GM13977 (cell line): ENCODE measurements around the gene SEL1L3.

Experiments
- DNase-seq: peaks from one replicate; pipeline ENCODE4 v3.0.0; 2012; ENCODE audit warnings: low spot score
- CTCF ChIP-seq: IDR thresholded peaks from 2 replicates; pipeline ENCODE4 v1.5.1; 2012; ENCODE audit warnings: mild to moderate bottlenecking, control low read depth; ENCODE audit not compliant: insufficient read depth; ENCODE audit errors: extremely low read depth, missing control alignments
- in situ Hi-C: fragments of 300-500 bp; cut with MboI; formaldehyde crosslinking; loops from one replicate; pipeline ENCODE4 v1.12.0; 2022; ENCODE audit warnings: low sequenced_read_pairs, low pct_unique_long_range_greater_than_20kb, mixed read lengths, inconsistent platforms; ENCODE audit not compliant: unreplicated experiment

The SEL1L3 gene

GRCh38 chr4:25863347-25863784, 578 bp upstream of the SEL1L3 start:
- peak; percentile 43 for TF ChIP-seq CTCF
- in situ Hi-C loops = no loop called here
- DNase-seq = peak; percentile 49

DNA sequence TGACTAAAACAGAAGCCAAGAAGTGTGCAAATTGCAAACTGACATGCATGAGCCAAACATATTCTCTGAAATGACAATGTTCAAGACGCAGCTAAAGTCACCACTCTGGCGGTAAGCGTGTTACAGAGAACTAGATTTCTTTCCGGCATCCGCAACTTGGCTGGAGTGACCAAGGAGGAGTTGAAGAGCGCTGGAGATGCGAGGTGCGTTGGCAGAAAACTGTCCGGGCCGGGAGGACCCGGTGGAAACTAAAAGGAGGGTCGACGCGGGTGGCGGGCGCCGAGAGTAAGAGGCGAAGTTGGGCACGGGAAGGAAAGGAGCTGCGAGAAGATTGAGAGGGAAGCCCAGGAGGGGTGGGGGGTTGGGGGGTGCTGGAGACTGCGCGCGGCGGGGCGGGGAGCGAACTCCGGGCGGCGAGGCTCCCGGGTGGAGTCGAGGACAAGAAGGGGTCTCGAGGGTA, 807 bp downstream of the SEL1L3 start:
- no peak for TF ChIP-seq CTCF
- peak; percentile 54 for DNase-seq
- in situ Hi-C loops = no loop called here

DNA sequence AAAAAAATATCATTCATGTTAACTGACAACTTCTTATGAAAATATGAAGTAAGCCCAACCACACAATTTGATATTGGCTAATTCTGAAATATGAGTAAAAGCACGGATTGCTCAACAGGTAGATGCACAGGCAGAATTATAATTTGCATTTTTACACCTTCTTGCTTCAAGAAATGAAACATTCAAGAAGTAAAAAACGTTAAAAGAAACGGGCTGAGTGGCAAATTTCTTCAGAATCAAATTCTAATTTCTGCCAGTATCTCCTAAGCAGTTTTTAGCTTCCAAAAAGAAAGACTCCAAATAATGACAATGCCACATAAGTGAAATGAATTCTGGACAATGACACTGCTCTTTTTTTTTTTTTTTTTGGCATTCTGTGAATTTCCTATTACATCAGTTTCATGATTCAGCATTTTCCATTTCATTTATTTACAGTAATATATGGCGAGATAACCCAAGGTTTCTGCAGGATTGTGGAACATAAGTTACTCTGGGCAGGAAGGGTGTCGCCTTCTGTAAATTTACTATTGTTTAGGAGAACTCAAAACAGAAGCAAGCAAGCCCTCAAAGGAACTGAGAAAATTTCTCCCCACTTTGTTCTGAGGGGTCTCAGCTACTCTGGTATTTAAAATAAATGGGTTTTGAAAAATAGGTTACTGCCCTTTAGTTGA, 1.4 kb downstream of the SEL1L3 start:
- in situ Hi-C loops = no loop called here
- DNase-seq = no peak
- TF ChIP-seq CTCF = no peak

- no peak for TF ChIP-seq CTCF
- in situ Hi-C loops = no loop called here
- no peak for DNase-seq
These were observed 2.1 kb downstream of the SEL1L3 start for GRCh38 chr4:25860586-25861279.

- peak; percentile 60 for DNase-seq
- TF ChIP-seq CTCF = no peak
- in situ Hi-C loops = no loop called here
These were observed 3.2 kb downstream of the SEL1L3 start for GRCh38 chr4:25859429-25860148.

DNA sequence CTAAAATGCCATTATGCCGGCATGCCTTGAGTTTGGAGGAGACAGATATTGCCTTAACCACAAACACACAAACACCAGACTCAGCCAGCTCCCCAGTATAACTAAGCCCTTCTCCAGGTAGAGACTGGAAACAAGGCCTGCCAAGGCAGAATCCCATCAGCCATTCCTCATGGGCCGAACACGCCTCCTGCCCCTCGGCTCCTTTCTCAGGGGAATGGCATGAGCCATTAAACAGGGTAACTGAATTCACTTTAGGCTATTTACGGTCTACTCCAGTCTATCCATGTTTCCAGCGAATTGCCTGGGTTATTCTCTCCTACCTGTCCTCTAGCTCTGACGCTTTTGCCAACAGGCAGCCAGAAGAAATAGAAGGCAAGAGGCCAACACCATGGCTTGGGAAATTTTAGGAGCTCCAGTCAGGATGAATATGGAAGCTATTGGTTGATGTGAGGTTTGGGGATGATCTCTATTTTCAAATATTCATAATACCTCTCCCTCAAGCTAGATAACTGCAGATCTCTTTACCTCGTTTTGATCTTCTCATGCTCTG, 4.9 kb downstream of the SEL1L3 start:
- no peak for DNase-seq
- TF ChIP-seq CTCF = no peak
- in situ Hi-C loops = no loop called here
